BJ (cell line): ENCODE results near the gene EPHX1. TPM values are rescaled to one million over a fixed set of nuclear protein-coding genes. Genes with fewer than 3 reads are reported as not detected.

Experiments
- CTCF ChIA-PET: fragments of 350-600 bp; formaldehyde crosslinking; extraction: SDS; loops from one replicate; lab custom pipeline; 2021; ENCODE audit warnings: antibody characterized with exemption, inconsistent platforms; lab: Yijun Ruan, JAX
- POLR2A ChIA-PET: fragments of 300-600 bp; sonication (Branson Sonifier 250); formaldehyde crosslinking; extraction: SDS; loops from one replicate; lab custom pipeline; 2021; ENCODE audit warnings: antibody characterized with exemption; lab: Charles Lee
- DNase-seq: peaks from one replicate; pipeline ENCODE4 v3.0.0-alpha.2; 2011; ENCODE audit warnings: low read depth
- H3K27me3 ChIP-seq: 2 replicates; pipeline ENCODE4 v1.6.0; 2011; ENCODE audit warnings: low read length; ENCODE audit not compliant: control insufficient read depth, insufficient read depth
- H3K36me3 ChIP-seq: 2 replicates; pipeline ENCODE4 v1.5.1; 2011; ENCODE audit warnings: low read length; ENCODE audit not compliant: control insufficient read depth, insufficient read depth
- H3K4me3 ChIP-seq: 2 replicates; pipeline ENCODE4 v1.5.1; 2011; ENCODE audit warnings: low read depth, mild to moderate bottlenecking, control low read depth, low read length
- polyA plus RNA-seq: library from polyadenylated mRNA; depleted of rRNA; stranded (reverse); fragments of >200 nt; gene quantifications from 2 replicates; pipeline ENCODE4 v1.2.3, GENCODE V29; 2011
- TF ChIP-seq, protein P1 (sequence below): IDR thresholded peaks from 2 replicates; pipeline ENCODE4 v1.5.1; 2011; ENCODE audit warnings: low read depth, mild to moderate bottlenecking, control low read depth, inconsistent platforms, low read length, moderate library complexity; ENCODE audit not compliant: insufficient read depth

Gene EPHX1
- polyA plus RNA-seq, 1 experiment = 34.3 TPM

DNA sequence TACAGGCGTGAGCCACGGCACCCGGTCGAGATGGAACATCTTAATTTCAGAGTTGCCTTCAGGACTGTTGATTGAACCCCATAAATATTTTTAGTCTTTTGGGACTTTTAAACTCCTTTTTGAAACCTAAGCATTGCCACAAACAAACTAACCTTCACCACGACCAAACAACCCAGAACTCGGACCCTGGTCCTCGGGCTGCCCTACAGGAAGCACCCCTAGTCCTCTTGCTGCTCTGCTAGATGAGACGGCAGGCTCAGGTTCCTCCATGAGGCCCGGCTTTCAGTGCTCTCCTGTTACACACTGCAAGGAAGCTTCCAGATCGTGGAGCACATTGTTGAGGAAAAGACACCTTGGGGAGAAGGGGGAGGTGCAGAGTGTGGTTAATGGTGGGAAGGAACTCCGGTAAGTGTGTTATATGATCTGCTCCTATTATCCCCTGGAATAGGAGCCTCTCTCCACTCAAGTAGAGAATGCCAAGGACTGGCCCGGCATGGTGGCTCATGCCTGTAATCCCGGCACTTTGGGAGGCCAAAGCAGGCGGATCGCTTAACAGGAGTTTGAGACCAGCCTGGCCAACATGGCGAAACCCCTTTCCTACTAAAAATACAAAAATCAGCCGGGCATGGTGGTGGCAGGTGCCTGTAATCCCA is 5.7 kb downstream of the EPHX1 start:
- H3K27me3 ChIP-seq = no peaks in the 10 kb centered on the region
- no peak overlapping the region for H3K4me3 ChIP-seq
- H3K36me3 ChIP-seq = no peaks in the 10 kb centered on the region
- POLR2A ChIA-PET = no interaction called here
- no peak for DNase-seq
- CTCF ChIA-PET = no interaction called here
- TF ChIP-seq, protein P1, sequence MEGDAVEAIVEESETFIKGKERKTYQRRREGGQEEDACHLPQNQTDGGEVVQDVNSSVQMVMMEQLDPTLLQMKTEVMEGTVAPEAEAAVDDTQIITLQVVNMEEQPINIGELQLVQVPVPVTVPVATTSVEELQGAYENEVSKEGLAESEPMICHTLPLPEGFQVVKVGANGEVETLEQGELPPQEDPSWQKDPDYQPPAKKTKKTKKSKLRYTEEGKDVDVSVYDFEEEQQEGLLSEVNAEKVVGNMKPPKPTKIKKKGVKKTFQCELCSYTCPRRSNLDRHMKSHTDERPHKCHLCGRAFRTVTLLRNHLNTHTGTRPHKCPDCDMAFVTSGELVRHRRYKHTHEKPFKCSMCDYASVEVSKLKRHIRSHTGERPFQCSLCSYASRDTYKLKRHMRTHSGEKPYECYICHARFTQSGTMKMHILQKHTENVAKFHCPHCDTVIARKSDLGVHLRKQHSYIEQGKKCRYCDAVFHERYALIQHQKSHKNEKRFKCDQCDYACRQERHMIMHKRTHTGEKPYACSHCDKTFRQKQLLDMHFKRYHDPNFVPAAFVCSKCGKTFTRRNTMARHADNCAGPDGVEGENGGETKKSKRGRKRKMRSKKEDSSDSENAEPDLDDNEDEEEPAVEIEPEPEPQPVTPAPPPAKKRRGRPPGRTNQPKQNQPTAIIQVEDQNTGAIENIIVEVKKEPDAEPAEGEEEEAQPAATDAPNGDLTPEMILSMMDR = no peak

DNA sequence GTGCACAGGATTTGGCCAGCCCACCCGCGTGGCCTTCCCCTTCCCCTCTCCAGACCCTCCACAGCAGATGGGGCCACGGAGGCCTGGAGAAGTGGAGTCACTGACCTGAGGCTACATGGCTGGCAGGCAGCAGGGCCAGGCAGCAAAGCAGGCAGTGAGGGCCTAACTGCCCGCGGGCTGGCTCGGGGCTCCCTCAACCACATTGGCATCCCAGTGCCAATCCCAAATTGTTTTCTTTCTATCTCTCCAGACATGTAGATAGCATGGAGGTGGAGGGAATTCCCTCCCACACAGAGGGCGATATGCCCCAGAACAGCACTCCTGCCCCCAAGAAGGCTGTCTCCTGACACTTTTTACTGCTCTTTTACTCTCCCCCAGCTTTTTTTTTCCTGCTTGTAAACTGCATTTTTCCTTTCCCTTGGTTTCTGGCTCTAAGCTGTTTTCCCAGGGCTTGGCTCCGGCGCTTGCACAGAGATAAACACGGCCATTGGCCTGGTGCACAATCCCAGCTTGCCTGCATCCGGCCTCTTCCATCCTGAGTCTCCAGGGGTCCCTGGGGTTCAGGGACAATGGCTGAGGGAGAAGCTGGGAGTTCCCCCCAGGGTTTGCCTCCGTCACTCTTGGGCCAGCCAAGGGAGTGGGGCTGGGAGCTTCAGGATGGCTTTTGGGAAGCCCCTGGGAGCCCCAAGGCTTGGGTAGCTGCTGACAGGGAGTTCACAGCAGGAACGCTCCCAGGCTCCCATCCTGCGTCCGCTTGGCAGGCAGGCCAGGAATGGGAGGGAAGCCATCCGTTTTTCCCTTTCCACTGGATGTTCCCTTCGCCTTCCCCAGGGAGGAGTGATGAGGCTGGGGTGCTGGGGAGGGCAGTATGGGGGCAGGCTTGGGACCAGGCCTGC is 7.0 kb downstream of the EPHX1 start:
- CTCF ChIA-PET = interaction anchor here (0.7 kb wide), 1 partner anchor 30 kb away, joined by 3 read pairs; no protein-coding TSS in a partner anchor
- H3K4me3 ChIP-seq = no peak overlapping the region

DNA sequence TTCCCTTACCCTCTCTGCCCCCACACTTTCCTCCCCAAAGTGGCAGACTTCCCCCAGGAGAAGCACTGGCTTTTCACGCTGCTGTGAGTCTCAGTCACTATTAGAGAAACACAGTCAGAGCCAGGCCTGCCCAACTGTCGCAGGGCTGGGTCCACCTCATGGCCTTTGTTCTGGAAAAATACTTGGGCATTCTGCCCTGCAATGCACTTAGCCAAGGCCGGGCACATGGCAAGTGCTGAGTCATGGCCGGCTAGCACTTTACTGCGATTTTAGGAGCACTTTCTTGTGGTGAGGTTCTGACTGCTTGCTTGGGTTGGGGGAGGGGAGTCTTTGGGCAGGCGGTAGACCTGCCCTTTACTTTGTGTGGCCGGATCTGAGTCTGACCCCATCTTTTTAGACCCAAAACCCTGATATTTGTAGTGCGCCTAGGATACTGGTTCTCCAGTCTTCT is 7.7 kb downstream of the EPHX1 start:
- ChIA-PET POLR2A (no interaction called here), CTCF (interaction anchor here (0.7 to 1.3 kb wide), 3 partner anchors 17 to 343 kb away, joined by 3 to 5 read pairs (median 3); no protein-coding TSS in a partner anchor)
- H3K36me3 ChIP-seq = 0 out of 2 replicates have a peak, but pooled peaks cover under 1% of the 10 kb centered on the region
- H3K27me3 ChIP-seq = no peaks in the 10 kb centered on the region
- H3K4me3 ChIP-seq = no peak overlapping the region
- TF ChIP-seq, protein P1 = no peak
- DNase-seq = peak; percentile 56

More for the DNA sequence above, 7.0 kb downstream of the EPHX1 start:
- H3K36me3 ChIP-seq = no peaks in the 10 kb centered on the region
- TF ChIP-seq, protein P1 = no peak
- no peak for DNase-seq
- H3K27me3 ChIP-seq = no peaks in the 10 kb centered on the region
- POLR2A ChIA-PET = interaction anchor here (0.7 kb wide), 1 partner anchor 9 kb away, joined by 3 read pairs; no protein-coding TSS in a partner anchor

DNA sequence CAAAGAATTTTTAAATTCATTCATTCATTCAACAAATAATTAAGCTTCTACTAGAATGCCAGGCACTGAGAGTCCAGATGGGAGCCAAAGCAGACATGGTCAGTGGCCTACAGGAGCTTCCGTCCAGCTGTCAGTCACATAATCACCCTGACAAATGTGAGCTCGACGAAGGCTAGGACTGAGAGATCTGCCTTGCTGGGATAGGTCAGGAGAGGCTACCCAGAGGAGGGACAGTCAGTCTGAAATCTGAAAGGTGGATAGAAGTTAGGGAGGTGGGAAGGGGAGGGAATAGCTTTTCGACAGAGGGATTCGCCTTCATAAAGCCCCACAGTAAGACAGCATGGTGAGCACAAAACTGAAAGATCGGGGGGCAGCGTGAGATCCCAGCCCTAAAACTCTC is 8.3 kb downstream of the EPHX1 start:
- TF ChIP-seq, protein P1 = no peak
- Histone ChIP-seq H3K36me3 (0 out of 2 replicates have a peak, but pooled peaks cover 2% of the 10 kb centered on the region), H3K27me3 (no peaks in the 10 kb centered on the region), H3K4me3 (no peak overlapping the region)
- ChIA-PET CTCF (interaction anchor here (1.0 to 1.3 kb wide), 2 partner anchors 16 to 343 kb away, joined by 3 to 5 read pairs; no protein-coding TSS in a partner anchor), POLR2A (no interaction called here)
- DNase-seq = no peak
